ENCODE data around the gene FGD6.
A peak's percentile ranks its signal among the peaks of the same experiment; 100 is the strongest.

Gene FGD6

DNA sequence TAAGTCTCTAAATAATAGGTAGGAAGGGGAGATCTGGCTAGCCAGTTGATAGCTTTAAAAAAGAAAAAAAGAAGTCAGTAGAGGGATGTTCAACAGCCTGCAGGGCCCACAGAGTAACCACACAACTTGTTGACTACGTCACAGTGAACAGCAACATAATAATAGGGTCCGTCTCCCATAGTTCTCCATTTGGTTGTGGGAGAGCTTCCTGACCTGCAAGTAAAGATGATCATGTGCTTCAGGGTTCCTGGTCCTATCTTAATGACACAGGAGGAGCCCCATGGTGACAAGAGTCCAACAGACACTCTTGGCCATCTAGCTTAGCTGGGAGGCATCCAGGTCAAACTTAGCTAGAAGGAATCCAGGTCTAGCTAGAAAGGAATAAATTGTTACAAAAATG, 36.2 kb downstream of the FGD6 start:
- H4K5ac ChIP-seq (ENCODE audit: low read length): no peak overlapping the region
- H3K27ac ChIP-seq (ENCODE audit: low read depth, low read length): no peak overlapping the region

DNA sequence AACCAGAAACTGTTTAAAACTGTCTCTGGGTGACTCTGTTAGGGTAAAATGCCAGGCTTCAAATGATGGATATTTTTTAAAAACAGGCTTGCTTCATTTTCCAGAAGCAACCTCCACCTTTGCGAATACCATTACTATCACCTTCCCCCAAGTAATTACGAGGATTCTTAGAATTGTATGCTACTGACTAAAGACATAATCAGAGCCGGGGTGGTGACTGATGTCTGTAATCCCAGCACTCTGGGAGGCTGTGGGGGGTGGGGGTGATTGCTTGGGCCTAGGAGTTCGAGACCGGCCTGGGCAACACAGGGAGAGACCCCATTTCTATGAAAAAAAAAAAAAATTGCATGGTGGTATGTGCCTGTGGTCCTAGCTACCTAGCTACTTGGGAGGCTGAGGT, 38.3 kb downstream of the FGD6 start:
- Histone ChIP-seq H3K23ac (ENCODE audit: low read length) (no peak overlapping the region), H2BK5ac (ENCODE audit: low read length) (no peak overlapping the region), H3K79me2 (ENCODE audit: control insufficient read depth, insufficient read depth, low read length) (no peaks in the 10 kb centered on the region), H4K8ac (ENCODE audit: low read depth, low read length) (no peak overlapping the region), H3K56ac (ENCODE audit: low read length) (no peak overlapping the region), H2BK120ac (ENCODE audit: low read depth, low read length) (no peak overlapping the region), H2BK15ac (replicated peaks; ENCODE audit: low read depth) (no peak overlapping the region), H3K27me3 (ENCODE audit: insufficient read depth, low read length, poor library complexity) (no peaks in the 10 kb centered on the region), H3K27ac (ENCODE audit: low read depth, low read length) (no peak overlapping the region), H3K4me3 (ENCODE audit: low read length) (no peak overlapping the region), H2AK5ac (ENCODE audit: low read length) (no peak overlapping the region), H3K9ac (ENCODE audit: low read length) (no peak overlapping the region), H4K5ac (ENCODE audit: low read length) (no peak overlapping the region), H3K18ac (ENCODE audit: low read length) (peak overlapping the region; percentile 75), H3K4ac (ENCODE audit: low read depth, low read length) (no peak overlapping the region), H3K36me3 (ENCODE audit: control insufficient read depth, insufficient read depth, low read length) (no peaks in the 10 kb centered on the region), H3K4me1 (ENCODE audit: control insufficient read depth, low read depth, low read length) (no peaks in the 10 kb centered on the region), H3K79me1 (ENCODE audit: low read length) (peaks cover 10% of the 10 kb centered on the region), H3K4me2 (ENCODE audit: low read length) (no peak overlapping the region)
- WGBS (ENCODE audit: extremely low coverage, insufficient coverage, low lambda C conversion rate): no CpG with 5 or more reads among the region's 5 CpGs
- DNase-seq: peak; percentile 63

More for the DNA sequence above, 36.2 kb downstream of the FGD6 start:
- Histone ChIP-seq H3K4me2 (ENCODE audit: low read length) (no peak overlapping the region), H3K23ac (ENCODE audit: low read length) (no peak overlapping the region), H3K79me2 (ENCODE audit: control insufficient read depth, insufficient read depth, low read length) (no peaks in the 10 kb centered on the region), H3K4me1 (ENCODE audit: control insufficient read depth, low read depth, low read length) (no peaks in the 10 kb centered on the region), H3K79me1 (ENCODE audit: low read length) (peaks cover 10% of the 10 kb centered on the region), H3K4me3 (ENCODE audit: low read length) (no peak overlapping the region), H2BK120ac (ENCODE audit: low read depth, low read length) (no peak overlapping the region), H3K27me3 (ENCODE audit: insufficient read depth, low read length, poor library complexity) (no peaks in the 10 kb centered on the region), H2AK5ac (ENCODE audit: low read length) (no peak overlapping the region), H3K9ac (ENCODE audit: low read length) (no peak overlapping the region), H3K4ac (ENCODE audit: low read depth, low read length) (no peak overlapping the region), H3K18ac (ENCODE audit: low read length) (no peak overlapping the region), H3K56ac (ENCODE audit: low read length) (no peak overlapping the region), H2BK15ac (replicated peaks; ENCODE audit: low read depth) (no peak overlapping the region), H2BK5ac (ENCODE audit: low read length) (no peak overlapping the region), H4K8ac (ENCODE audit: low read depth, low read length) (no peak overlapping the region), H3K36me3 (ENCODE audit: control insufficient read depth, insufficient read depth, low read length) (no peaks in the 10 kb centered on the region)
- DNase-seq: no peak
- no CpG with 5 or more reads among the region's 2 CpGs for WGBS (ENCODE audit: extremely low coverage, insufficient coverage, low lambda C conversion rate)

DNA sequence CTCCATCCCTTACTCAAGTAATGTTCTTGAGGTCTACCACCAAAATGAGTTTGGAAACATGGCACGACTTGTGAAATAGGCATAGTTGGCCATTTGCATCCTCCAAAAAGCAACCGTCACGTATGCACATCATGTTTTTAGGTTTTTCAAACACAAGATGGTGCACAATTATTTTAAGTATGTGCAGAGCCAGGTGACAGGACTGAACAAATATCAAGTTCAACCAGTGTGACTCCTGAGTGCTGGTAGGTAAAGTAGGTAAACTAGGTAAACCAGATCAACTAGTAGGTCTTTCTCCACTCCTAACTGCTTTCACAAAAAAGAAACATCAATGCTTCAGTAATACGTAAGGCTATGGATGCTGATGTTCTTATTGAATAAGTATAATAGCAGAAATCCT, 39.1 kb downstream of the FGD6 start:
- no peak overlapping the region for H2BK120ac ChIP-seq (ENCODE audit: low read depth, low read length)
- no peak overlapping the region for H3K9ac ChIP-seq (ENCODE audit: low read length)
- no peak overlapping the region for H3K4ac ChIP-seq (ENCODE audit: low read depth, low read length)
- no peaks in the 10 kb centered on the region for H3K36me3 ChIP-seq (ENCODE audit: control insufficient read depth, insufficient read depth, low read length)
- DNase-seq: no peak
- no peaks in the 10 kb centered on the region for H3K79me2 ChIP-seq (ENCODE audit: control insufficient read depth, insufficient read depth, low read length)
- no peak overlapping the region for H4K5ac ChIP-seq (ENCODE audit: low read length)
- H3K27me3 ChIP-seq (ENCODE audit: insufficient read depth, low read length, poor library complexity): no peaks in the 10 kb centered on the region
- H3K79me1 ChIP-seq (ENCODE audit: low read length): peaks cover 8% of the 10 kb centered on the region
- H3K4me3 ChIP-seq (ENCODE audit: low read length): no peak overlapping the region
- H3K27ac ChIP-seq (ENCODE audit: low read depth, low read length): no peak overlapping the region
- no peaks in the 10 kb centered on the region for H3K4me1 ChIP-seq (ENCODE audit: control insufficient read depth, low read depth, low read length)
- WGBS (ENCODE audit: extremely low coverage, insufficient coverage, low lambda C conversion rate): no CpG with 5 or more reads among the region's 4 CpGs
- H2BK5ac ChIP-seq (ENCODE audit: low read length): no peak overlapping the region
- peak overlapping the region; percentile 15 for H3K23ac ChIP-seq (ENCODE audit: low read length)
- no peak overlapping the region for H3K56ac ChIP-seq (ENCODE audit: low read length)
- H2AK5ac ChIP-seq (ENCODE audit: low read length): no peak overlapping the region
- no peak overlapping the region for H3K4me2 ChIP-seq (ENCODE audit: low read length)
- no peak overlapping the region for H2BK15ac ChIP-seq (replicated peaks; ENCODE audit: low read depth)
- no peak overlapping the region for H4K8ac ChIP-seq (ENCODE audit: low read depth, low read length)
- no peak overlapping the region for H3K18ac ChIP-seq (ENCODE audit: low read length)

DNA sequence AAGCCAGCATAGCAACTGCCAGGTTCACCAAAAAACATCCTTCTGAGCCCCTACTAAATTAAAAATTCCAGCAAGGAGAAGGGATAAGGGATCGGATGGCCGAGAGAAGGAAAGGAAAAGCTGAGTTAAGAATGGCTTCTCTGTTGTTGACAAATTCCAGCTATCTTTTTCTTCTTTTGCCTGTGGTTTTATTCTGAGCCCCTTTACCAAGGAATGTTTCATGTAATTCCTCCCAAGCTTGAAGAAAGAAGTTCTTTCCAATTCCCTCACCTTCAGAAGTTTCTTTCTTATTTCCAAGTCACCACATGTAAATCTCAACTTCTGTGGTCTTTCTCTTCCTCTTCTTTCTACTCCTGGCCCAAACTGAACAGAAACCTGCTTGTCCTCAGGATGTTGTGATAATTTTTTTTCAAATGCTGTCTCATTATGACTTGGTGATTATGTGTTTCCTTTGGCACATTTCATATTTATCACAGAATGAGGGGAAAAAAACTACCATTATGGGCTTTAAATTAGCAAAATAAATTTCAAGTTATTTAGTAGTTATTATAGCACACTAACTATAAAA, 40.0 kb downstream of the FGD6 start:
- no CpG with 5 or more reads among the region's 2 CpGs for WGBS (ENCODE audit: extremely low coverage, insufficient coverage, low lambda C conversion rate)
- Histone ChIP-seq H2BK15ac (replicated peaks; ENCODE audit: low read depth) (no peak overlapping the region), H3K56ac (ENCODE audit: low read length) (no peak overlapping the region), H3K9ac (ENCODE audit: low read length) (no peak overlapping the region), H3K4ac (ENCODE audit: low read depth, low read length) (no peak overlapping the region), H3K79me1 (ENCODE audit: low read length) (peaks cover 8% of the 10 kb centered on the region), H3K27ac (ENCODE audit: low read depth, low read length) (no peak overlapping the region), H3K36me3 (ENCODE audit: control insufficient read depth, insufficient read depth, low read length) (no peaks in the 10 kb centered on the region), H3K23ac (ENCODE audit: low read length) (no peak overlapping the region), H2AK5ac (ENCODE audit: low read length) (no peak overlapping the region), H3K4me3 (ENCODE audit: low read length) (no peak overlapping the region), H4K8ac (ENCODE audit: low read depth, low read length) (no peak overlapping the region), H3K4me2 (ENCODE audit: low read length) (no peak overlapping the region), H2BK5ac (ENCODE audit: low read length) (no peak overlapping the region), H3K79me2 (ENCODE audit: control insufficient read depth, insufficient read depth, low read length) (no peaks in the 10 kb centered on the region), H4K5ac (ENCODE audit: low read length) (no peak overlapping the region), H3K27me3 (ENCODE audit: insufficient read depth, low read length, poor library complexity) (no peaks in the 10 kb centered on the region), H3K18ac (ENCODE audit: low read length) (no peak overlapping the region), H2BK120ac (ENCODE audit: low read depth, low read length) (no peak overlapping the region), H3K4me1 (ENCODE audit: control insufficient read depth, low read depth, low read length) (no peaks in the 10 kb centered on the region)
- DNase-seq: no peak

DNA sequence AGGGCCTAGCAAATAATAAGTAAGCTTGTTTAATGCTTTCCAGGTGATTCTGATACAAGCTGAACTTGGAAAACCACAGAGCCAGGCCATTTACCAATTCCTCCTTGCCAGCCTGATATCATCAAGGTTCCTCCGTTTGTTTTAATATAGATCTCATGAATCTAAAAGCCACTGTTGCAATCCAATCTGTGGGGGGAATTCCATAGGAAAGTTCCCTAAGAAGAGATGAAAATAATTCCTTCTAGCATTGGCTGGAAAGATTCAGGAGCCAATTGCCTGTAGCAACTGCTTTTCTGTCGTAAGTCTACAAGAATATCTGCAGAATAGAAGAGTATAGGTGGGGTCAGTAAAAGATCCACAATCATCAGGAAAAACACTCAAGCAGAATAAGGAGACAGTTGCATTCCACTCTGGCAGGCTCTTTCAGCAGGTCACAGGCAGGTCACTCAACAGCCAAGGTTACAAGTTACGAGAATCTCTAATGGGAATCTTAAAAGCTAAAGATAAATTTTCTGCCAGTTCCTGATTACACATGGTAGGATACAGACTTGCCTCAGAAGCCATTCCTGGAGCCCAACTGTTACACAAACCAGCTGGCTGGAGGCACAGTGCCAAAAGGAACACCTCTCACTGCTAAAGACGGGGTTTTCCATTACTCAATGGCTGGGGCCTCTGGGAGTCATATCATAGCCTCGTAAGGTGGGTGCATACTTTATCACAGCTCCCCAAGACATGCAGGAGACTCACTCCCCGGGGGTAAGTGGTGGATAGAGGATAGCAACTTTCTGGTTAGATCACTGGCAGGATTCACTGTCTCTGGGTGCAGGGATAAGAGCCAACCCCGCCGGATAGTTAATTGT, 43.6 kb downstream of the FGD6 start:
- Histone ChIP-seq H3K79me1 (ENCODE audit: low read length) (peaks cover 6% of the 10 kb centered on the region), H3K4me3 (ENCODE audit: low read length) (no peak overlapping the region), H3K27me3 (ENCODE audit: insufficient read depth, low read length, poor library complexity) (no peaks in the 10 kb centered on the region), H4K8ac (ENCODE audit: low read depth, low read length) (peak overlapping the region; percentile 65), H3K56ac (ENCODE audit: low read length) (no peak overlapping the region), H4K5ac (ENCODE audit: low read length) (no peak overlapping the region), H2BK15ac (replicated peaks; ENCODE audit: low read depth) (no peak overlapping the region), H2BK120ac (ENCODE audit: low read depth, low read length) (no peak overlapping the region), H3K18ac (ENCODE audit: low read length) (no peak overlapping the region), H3K27ac (ENCODE audit: low read depth, low read length) (no peak overlapping the region), H3K23ac (ENCODE audit: low read length) (no peak overlapping the region), H3K79me2 (ENCODE audit: control insufficient read depth, insufficient read depth, low read length) (no peaks in the 10 kb centered on the region), H3K4ac (ENCODE audit: low read depth, low read length) (no peak overlapping the region), H3K4me2 (ENCODE audit: low read length) (no peak overlapping the region), H3K9ac (ENCODE audit: low read length) (no peak overlapping the region), H3K4me1 (ENCODE audit: control insufficient read depth, low read depth, low read length) (no peaks in the 10 kb centered on the region), H2AK5ac (ENCODE audit: low read length) (no peak overlapping the region), H3K36me3 (ENCODE audit: control insufficient read depth, insufficient read depth, low read length) (no peaks in the 10 kb centered on the region), H2BK5ac (ENCODE audit: low read length) (no peak overlapping the region)
- DNase-seq: peak; percentile 33
- WGBS (ENCODE audit: extremely low coverage, insufficient coverage, low lambda C conversion rate): no CpG with 5 or more reads among the region's 8 CpGs

All from mesendoderm (in vitro differentiated cells).